GM21390 (cell line): Measurements from ENCODE around the gene FAM185A.
"Not testable (repeated sequence)": the region's sequence is repeated elsewhere in the genome, so short reads cannot be mapped to it uniquely, and the experiment has no call there.

ENCODE experiments used
- ATAC-seq: cut with Tn5 transposase; IDR thresholded peaks from one replicate; pipeline ENCODE4 v1.9.1; 2021; ENCODE audit not compliant: unreplicated experiment

The FAM185A gene

DNA sequence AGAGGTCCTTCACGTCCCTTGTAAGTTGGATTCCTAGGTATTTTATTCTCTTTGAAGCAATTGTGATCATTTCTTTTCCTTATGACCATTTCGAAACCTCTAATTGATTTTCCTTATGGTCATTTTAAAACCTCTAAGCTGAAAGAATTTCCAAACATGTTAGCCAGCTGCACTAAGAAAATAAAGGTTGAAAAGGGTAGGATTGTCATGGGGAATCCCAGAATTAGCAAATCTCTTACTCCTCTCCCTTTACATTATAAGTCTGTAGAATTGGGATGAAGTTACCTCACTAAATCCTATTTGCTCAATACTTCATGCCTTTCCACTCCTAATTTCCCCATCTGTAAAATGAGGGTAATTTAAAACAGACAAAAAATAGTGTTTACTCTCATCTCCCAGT, 79.5 kb downstream of the FAM185A start:
- no peak for ATAC-seq

DNA sequence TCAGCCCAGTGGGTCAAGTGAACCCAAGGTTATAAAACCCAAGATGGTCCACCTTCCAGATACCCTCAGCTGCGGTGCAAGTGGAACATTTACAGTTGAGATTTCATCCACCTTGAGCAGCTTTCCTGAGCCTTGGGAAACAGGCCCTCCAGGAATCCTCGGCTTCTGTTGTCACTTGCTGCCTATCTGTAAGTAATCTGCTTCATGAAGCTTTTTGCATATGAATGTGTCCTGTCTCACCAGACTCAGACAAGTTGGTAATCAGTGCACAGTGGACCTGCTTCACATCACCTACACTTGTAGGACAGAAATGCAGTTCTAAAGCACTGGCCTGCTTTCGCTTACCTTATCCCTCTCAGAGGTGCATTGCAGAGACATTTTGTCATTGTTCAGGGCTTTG, 80.3 kb downstream of the FAM185A start:
- ATAC-seq = no peak

- no peak for ATAC-seq
Observed at GRCh38 chr7:102830197-102830596, 81.4 kb downstream of the FAM185A start.

DNA sequence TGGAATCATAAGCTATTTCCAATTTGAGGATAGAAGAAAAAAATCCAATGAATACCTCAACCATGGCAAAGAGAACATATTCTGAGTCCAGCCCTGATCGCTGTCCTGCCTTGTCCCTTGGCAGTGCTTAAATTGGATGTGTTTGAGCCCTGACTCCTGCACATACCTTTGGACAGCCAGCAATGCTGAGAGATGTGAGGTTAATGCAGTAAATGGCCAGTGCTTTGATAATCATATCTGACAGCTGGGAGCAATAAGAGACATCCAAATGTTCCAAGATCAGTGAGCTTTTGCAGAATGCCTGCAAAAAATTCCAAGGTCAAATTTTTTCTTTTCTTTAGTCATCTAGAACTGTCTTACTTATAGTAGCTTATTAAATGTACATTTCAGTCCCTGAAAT, 83.9 kb downstream of the FAM185A start:
- no peak for ATAC-seq

DNA sequence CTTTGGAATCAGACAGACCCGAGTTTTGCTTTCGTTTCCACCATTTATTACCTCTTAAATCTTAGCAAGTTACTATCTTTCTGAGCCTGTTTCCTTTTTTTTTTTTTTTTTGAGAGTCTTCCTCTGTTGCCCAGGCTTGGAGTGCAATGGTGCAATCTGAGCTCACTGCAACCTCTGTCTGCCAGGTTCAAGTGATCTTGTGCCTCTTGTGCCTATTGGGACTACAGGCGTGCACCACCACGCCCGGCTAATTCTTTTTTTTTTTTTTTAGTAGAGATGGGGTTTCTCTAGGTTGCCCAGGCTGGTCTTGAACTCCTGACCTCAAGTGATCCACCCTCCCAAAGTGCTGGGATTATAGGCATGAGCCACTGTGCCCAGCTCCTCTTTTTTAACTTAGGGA, 84.5 kb downstream of the FAM185A start:
- ATAC-seq = no peak

DNA sequence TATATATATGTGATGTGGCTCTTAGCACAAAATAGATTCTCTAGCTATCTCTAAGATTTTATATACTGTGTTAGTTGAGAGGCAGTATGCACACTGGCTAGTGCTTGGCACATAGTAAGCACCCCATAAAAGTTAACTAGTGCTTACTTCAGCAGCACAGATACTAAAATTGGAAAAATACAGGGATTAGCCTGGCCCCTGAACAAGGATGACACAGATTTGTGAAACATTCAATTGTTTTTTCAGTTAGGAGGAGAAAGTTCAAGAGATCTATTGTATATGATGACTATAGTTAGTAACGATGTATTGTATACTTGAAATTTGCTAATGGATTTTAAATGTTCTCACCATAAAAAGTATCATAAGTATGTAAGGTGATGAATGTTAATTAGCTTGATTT, 85.7 kb downstream of the FAM185A start:
- no peak for ATAC-seq

- peak; percentile 98 for ATAC-seq
Observed at GRCh38 chr7:102834999-102835398, 86.2 kb downstream of the FAM185A start.

DNA sequence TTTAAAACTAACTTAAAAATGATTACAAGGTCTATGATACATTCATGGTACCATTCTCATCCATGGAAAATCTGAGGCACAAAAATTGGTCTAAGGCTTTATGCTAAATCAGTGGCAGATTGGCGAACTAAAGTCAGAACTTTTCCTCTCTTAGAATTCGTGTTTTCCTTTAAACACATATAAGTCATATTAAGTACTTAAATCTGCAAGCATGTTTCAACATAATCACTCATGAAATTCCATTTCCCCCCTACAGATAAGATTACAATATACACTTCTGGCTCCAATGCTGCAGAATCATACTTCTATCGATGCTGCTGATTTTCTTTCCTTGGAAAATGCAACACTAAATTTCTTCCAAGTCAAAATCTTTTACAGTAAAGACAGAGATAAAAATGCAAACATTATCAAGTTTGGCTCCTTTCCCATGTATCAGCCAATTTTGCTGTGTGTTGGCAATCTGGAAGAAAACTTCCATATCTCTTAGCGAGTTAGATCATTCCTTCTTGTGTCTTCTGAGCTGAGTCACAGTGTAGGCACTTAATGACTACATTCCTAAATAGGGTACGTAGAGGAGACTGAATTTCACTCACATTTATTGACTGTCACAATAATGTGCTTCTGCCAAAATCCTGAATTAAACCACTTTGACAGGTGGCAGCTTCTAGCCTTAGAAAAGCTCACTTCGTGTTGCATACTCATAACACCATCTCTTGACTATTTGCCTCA, 87.6 kb downstream of the FAM185A start:
- no peak for ATAC-seq

DNA sequence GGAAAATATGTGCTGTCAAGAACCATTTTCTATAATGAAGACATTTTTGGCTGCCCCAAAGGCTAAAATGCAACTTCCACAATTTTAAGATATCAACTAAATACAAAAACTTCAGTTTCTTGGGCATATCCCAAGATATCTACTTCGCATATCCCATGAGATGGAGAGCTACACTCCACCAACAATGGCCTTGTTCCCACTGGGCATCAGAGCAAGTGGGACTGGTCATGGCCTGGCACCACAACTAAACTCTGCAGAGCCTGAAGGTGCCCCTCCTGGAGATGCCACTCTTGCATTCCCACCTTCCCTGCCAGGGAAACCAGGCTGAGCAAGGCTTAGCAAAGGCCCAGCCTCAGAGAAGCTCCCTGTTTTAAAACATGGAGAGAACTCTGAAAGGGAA, 88.2 kb downstream of the FAM185A start:
- ATAC-seq = no peak

- no peak for ATAC-seq
Observed at GRCh38 chr7:102837802-102838201, 89.0 kb downstream of the FAM185A start.

GRCh38 chr7:102838572-102839101, 89.8 kb downstream of the FAM185A start:
- ATAC-seq = not testable (repeated sequence)

DNA sequence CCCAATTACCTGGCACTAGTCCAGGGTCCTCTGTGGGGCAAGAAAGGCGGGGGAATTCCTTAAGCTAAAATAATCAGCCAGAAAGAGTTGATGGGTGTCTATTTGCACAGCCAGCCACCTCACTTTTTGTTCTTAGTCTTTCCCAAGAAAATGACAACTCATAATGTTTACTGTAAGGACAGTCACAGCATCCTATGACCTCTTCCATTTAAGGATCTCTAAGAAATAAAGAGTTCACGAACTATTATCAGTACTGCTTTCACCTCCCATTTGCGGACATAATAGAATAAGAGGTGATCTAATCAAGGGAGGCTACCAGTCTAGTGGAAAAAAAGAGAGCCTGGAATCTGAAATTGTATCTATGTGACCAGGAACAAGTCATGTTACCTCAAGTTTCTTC, 91.6 kb downstream of the FAM185A start:
- ATAC-seq = no peak

- peak; percentile 55 for ATAC-seq
Observed at GRCh38 chr7:102841290-102841689, 92.5 kb downstream of the FAM185A start.

- no peak for ATAC-seq
Observed at GRCh38 chr7:102842284-102842683, 93.5 kb downstream of the FAM185A start.

DNA sequence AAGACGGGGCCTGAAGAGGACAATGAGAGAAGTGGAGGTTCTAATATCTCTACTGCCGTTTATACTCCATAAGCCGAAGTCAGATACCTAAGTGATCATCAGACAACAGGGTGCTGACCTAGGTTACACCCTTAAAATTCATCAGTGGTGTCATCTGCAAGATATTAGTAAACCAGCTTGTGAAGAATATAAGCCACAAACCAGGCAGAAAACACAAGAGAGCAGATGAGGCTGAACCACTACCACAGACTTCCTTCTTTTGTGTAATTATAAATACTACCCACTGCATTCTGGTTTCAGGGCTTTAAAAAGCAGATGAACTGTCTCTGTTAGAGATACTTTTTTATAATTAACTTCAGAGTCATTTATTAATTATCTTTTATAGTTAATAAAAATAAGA, 95.1 kb downstream of the FAM185A start:
- ATAC-seq = peak; percentile 79

DNA sequence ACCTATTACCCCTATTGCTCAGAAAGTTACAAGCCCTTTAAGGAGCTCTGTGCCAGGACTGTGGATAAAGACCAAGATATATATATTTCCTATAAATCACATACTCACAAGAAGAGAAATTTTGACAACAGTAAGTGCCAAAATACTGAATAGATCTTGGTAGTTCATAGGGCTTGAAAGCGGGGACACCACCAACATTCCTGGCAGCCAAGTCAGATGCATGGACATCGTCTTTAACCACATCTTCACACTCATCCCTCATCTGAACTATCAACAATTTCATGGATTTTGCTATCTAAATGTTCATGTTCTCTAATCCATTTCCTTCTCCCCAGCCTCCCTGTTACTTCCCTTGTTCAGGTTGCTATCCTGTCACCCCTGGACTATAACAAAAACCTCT, 96.5 kb downstream of the FAM185A start:
- no peak for ATAC-seq

DNA sequence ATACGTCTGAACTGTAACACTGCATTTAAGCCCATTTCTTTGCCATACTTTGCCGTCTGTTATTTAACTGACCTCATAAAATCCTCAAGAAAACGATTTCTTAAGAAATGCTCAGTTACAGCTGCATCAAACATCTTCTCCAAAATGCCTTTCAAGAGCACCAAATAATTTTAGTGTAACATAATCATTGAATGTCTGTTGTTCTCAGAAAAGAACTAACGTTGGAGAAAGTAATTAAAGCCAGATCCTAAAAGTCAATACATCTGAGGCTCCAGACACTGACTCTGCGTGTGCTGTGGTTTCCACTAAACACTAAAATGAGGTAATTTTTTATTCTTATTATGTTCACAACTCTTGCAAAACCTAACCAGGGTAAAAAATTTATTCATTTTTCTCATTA, 100.3 kb downstream of the FAM185A start:
- ATAC-seq = no peak

DNA sequence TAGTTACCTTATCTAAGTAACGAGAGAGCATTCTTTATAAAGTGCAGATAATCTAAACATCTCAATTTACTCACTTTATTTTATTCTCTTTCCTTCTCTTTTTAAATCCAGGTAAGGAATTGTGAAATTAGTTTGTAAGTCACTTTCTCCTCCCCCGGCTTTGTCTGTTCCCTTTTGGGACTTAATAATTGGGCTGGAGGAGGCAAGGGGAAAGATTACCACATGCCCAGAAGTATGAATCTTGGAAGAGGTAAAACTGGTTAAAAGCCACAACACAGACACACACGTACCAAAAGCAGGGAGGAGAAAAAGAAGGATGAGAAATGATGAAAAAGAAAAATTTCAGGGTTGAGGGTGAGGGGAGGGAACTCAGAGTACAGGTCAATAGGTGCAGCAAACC, 100.7 kb downstream of the FAM185A start:
- no peak for ATAC-seq

- no peak for ATAC-seq
Observed at GRCh38 chr7:102856036-102856435, 107.2 kb downstream of the FAM185A start.
